ENCODE measurements around the gene POMT2. TPM values are rescaled to one million over a fixed set of nuclear protein-coding genes. Genes with fewer than 3 reads are reported as not detected.

POMT2 gene, protein sequence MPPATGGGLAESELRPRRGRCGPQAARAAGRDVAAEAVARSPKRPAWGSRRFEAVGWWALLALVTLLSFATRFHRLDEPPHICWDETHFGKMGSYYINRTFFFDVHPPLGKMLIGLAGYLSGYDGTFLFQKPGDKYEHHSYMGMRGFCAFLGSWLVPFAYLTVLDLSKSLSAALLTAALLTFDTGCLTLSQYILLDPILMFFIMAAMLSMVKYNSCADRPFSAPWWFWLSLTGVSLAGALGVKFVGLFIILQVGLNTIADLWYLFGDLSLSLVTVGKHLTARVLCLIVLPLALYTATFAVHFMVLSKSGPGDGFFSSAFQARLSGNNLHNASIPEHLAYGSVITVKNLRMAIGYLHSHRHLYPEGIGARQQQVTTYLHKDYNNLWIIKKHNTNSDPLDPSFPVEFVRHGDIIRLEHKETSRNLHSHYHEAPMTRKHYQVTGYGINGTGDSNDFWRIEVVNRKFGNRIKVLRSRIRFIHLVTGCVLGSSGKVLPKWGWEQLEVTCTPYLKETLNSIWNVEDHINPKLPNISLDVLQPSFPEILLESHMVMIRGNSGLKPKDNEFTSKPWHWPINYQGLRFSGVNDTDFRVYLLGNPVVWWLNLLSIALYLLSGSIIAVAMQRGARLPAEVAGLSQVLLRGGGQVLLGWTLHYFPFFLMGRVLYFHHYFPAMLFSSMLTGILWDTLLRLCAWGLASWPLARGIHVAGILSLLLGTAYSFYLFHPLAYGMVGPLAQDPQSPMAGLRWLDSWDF
- total RNA-seq: 46.0 and 46.8 TPM in 2 replicates
- long read RNA-seq, partial matches to known transcripts: 5 of 11 reads
- long read RNA-seq, other reads (novel, unspliced or antisense): 6 of 11 reads

- Mint-ChIP-seq H3K9me3 (no peaks in the 10 kb centered on the region), H3K4me1 (peaks cover 52% of the 10 kb centered on the region), H3K4me3 (peak within 1 kb of the TSS; percentile 98), H3K27ac (ENCODE audit: unreplicated experiment) (peak within 1 kb of the TSS; percentile 100), H3K36me3 (ENCODE audit: low read depth) (no peaks in the 10 kb centered on the region), H3K27me3 (ENCODE audit: low read depth) (no peaks in the 10 kb centered on the region)
- peak; percentile 67 for TF ChIP-seq CTCF (conservative IDR thresholded peaks at IDR 0.05)
- peak; percentile 96 for DNase-seq (ENCODE audit: low read depth, low spot score)
Observed at GRCh38 chr14:77320238-77320935, at the start of gene POMT2. POMT2 (minus strand) TSS chr14:77320883; CDS start chr14:77320681, 202 bp downstream.

DNA sequence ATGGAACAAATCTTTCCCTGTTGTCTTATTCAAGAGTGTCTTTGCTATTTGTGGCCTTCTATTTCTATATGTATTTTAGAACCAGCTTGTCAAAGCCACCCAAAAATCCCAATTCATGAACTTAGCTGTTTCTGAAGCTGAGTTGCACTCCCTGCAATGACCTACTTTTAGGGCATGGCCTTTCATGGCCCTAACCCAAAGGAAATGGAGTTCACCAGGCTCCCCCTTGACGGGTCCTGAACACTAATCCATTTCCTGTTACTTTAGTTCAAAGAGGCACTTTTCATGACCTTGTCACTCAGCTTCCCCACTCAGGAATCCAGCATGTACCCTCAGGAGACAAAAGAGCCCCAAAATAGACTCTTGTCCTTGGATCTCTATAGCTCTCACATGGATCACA is 48.6 kb upstream of the POMT2 start:
- no peak overlapping the region for H3K27ac Mint-ChIP-seq (ENCODE audit: unreplicated experiment)
- no peak for TF ChIP-seq CTCF (conservative IDR thresholded peaks at IDR 0.05)
- H3K27me3 Mint-ChIP-seq (ENCODE audit: low read depth): no peaks in the 10 kb centered on the region
- no peaks in the 10 kb centered on the region for H3K9me3 Mint-ChIP-seq
- peak overlapping the region; percentile 62 for H3K4me3 Mint-ChIP-seq
- DNase-seq (ENCODE audit: low read depth, low spot score): no peak
- H3K4me1 Mint-ChIP-seq: peaks cover 51% of the 10 kb centered on the region
- peaks cover 4% of the 10 kb centered on the region for H3K36me3 Mint-ChIP-seq (ENCODE audit: low read depth)

DNA sequence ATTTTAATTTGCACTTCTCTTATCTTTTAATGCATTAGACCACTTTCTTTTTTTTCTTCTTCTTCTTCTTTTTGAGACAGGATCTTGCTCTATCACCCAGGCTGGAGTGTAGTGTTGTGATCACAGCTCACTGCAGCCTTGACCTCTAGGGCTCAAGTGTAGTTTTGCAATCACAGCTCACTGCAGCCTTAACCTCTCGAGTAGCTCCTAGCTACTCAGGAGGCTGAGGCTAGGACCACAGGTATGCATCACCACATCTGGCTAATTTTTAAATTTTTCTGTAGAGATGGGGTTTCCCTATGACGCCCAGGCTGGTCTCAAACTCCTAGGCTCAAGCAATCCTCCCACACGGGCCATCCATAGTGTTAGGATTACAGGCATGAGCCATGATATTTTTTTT is 43.5 kb upstream of the POMT2 start:
- Mint-ChIP-seq H3K4me1 (peaks cover 12% of the 10 kb centered on the region), H3K27me3 (ENCODE audit: low read depth) (no peaks in the 10 kb centered on the region)
- no peak for TF ChIP-seq CTCF (conservative IDR thresholded peaks at IDR 0.05)

DNA sequence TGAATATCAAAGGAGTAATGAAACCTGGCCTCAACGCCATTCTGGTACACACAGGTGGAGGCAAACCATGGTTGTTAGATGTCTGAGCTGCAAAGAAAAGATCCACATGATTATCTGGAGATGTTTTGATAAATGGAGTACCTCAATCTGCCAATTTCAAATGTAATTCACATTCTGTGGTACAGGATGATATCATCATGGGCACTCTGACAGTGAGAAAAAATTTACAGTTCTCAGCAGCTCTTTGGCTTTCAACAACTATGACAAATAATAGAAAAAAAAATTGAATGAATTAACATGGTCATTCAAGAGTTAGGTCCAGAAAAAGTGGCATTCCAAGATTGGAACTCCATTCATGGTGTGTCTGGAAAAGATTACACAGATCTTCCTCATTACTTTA is 38.9 kb upstream of the POMT2 start:
- no peak for DNase-seq (ENCODE audit: low read depth, low spot score)
- Mint-ChIP-seq H3K4me1 (peaks cover 27% of the 10 kb centered on the region), H3K9me3 (no peaks in the 10 kb centered on the region), H3K27ac (ENCODE audit: unreplicated experiment) (no peak overlapping the region), H3K4me3 (no peak overlapping the region), H3K36me3 (ENCODE audit: low read depth) (peaks cover 7% of the 10 kb centered on the region), H3K27me3 (ENCODE audit: low read depth) (no peaks in the 10 kb centered on the region)
- TF ChIP-seq CTCF (conservative IDR thresholded peaks at IDR 0.05): no peak

More for the DNA sequence above, 43.5 kb upstream of the POMT2 start:
- no peak for DNase-seq (ENCODE audit: low read depth, low spot score)
- peaks cover 9% of the 10 kb centered on the region for H3K36me3 Mint-ChIP-seq (ENCODE audit: low read depth)
- no peak overlapping the region for H3K27ac Mint-ChIP-seq (ENCODE audit: unreplicated experiment)
- H3K4me3 Mint-ChIP-seq: no peak overlapping the region
- no peaks in the 10 kb centered on the region for H3K9me3 Mint-ChIP-seq

DNA sequence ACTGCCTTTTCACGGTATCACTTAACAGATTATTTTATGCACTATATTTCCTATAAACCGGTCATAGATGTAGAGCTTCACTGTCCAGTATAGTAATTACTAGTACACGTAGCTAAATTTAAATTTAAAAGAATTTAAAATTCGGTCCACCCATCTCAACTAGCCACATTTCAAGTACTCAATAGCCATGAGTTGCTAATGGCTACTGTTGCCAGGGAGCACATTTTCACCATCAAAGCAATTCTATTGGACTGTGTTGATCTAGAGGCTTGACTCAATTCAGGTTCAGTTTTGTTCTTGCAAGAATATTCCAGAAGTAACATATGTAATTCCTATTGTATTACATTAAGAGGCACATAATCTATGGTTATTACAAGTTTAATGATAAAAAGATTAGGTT is 36.2 kb upstream of the POMT2 start:
- H3K9me3 Mint-ChIP-seq: no peaks in the 10 kb centered on the region
- peaks cover 7% of the 10 kb centered on the region for H3K36me3 Mint-ChIP-seq (ENCODE audit: low read depth)
- no peak for TF ChIP-seq CTCF (conservative IDR thresholded peaks at IDR 0.05)
- no peak overlapping the region for H3K4me3 Mint-ChIP-seq
- peaks cover 33% of the 10 kb centered on the region for H3K4me1 Mint-ChIP-seq
- DNase-seq (ENCODE audit: low read depth, low spot score): no peak
- H3K27ac Mint-ChIP-seq (ENCODE audit: unreplicated experiment): no peak overlapping the region
- no peaks in the 10 kb centered on the region for H3K27me3 Mint-ChIP-seq (ENCODE audit: low read depth)

All from neural crest cell (in vitro differentiated cells).